HG02870 (cell line): ENCODE measurements around the gene NR3C1.

Experiments
- ATAC-seq: cut with Tn5 transposase; IDR thresholded peaks from one replicate; pipeline ENCODE4 v1.9.1; 2021; ENCODE audit warnings: mild to moderate bottlenecking, moderate library complexity; ENCODE audit not compliant: unreplicated experiment

Gene NR3C1

GRCh38 chr5:143372187-143372829 lies 31.2 kb downstream of the NR3C1 start:
- ATAC-seq: no peak

DNA sequence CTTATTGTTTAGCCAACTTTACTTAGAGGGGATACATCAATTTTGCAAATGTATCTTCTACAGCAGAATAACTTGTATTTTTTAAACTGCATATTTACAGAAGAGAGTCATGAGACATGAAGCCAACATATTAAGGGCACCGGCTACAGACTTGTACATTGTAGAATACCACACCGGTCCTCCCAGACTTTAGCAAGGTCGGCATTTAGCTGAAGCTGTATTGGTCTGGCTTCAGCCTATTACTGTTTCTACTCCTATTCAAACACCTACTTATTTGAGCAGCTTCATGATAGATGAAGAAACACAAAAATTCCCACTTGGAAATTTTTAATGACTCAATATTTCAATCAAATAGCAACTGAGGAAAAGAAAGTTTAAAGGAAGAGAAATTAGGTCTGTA lies 33.0 kb downstream of the NR3C1 start:
- no peak for ATAC-seq

- ATAC-seq: no peak
Observed at GRCh38 chr5:143364061-143364460, 39.4 kb downstream of the NR3C1 start.

GRCh38 chr5:143362664-143363227 lies 40.7 kb downstream of the NR3C1 start:
- ATAC-seq: no peak

DNA sequence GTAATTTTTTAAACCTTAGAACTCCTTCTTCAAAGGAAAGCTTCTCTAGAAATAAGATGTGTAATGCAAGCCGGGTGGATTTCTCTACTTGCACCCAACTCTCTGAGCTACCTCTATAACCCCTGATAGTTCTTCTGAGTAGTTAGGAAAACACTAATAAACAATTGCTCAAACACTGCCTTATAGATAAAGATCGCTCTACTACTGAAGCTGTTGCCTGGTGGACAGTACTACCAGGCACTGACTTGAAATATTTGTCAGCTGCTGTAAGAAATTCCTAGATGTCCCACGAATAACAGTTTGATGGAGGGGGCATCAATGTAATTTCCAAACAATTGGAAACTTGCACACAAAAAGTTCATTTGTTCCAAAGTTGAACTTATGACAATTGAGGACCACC lies 42.0 kb downstream of the NR3C1 start:
- ATAC-seq: no peak

- no peak for ATAC-seq
Observed at GRCh38 chr5:143360755-143361154, 42.7 kb downstream of the NR3C1 start.

DNA sequence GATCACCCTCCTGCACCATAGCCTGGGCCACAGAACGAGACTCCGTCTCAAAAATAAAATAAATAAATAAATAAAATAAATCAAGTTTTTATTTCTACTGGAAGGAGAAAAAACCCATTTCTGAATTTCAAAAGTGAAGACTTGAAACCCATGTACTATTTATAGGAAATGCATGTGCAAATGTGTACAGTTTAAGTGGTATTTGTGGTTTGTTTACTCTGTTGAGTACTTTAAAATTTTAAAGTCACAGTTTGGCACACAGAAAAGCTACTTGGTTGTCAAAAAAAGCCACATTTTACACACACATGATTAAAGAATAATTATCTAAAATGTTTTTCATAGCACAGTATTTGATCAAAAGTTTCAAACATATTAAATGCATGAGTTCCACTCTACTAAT lies 43.6 kb downstream of the NR3C1 start:
- ATAC-seq: no peak

GRCh38 chr5:143356855-143357583 lies 46.5 kb downstream of the NR3C1 start:
- no peak for ATAC-seq

DNA sequence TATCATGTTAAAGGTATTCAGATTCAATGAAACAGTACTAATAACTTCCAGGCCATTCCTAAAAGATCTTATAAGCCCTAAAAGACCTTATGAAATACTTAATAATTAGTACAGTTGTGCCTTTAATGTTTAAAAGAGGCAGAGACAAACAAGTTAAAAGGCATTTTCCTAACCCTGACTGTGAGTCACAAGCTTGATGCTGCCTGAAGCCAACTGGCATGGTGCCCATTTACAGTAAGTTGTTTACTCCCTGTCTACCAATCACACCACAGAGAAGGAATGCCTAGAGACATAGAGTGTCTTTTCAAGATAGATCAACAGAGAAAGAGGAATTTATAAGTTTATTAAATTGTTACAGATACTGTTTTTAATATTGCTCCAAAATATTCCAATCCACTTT lies 47.8 kb downstream of the NR3C1 start:
- no peak for ATAC-seq

- ATAC-seq: peak; percentile 30
Observed at GRCh38 chr5:143354025-143354424, 49.5 kb downstream of the NR3C1 start.

DNA sequence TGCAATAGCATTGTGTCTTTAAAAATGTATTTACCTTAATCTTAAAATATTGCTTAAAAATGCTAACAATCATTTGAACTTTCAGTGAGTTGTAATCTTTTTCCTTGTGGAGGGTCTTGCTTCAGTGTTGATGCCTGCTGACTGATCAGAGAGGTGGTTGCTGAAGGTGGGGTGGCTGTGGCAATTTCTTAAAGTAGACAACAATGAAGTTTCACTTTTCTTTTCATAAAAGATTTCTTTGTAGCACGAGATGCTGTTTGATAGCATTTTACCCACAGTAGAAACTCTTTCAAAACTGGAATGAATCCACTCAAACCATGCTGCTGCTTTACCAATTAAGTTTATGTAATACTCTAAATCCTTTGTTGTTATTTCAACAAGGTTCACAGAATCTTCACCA lies 50.8 kb downstream of the NR3C1 start:
- no peak for ATAC-seq

DNA sequence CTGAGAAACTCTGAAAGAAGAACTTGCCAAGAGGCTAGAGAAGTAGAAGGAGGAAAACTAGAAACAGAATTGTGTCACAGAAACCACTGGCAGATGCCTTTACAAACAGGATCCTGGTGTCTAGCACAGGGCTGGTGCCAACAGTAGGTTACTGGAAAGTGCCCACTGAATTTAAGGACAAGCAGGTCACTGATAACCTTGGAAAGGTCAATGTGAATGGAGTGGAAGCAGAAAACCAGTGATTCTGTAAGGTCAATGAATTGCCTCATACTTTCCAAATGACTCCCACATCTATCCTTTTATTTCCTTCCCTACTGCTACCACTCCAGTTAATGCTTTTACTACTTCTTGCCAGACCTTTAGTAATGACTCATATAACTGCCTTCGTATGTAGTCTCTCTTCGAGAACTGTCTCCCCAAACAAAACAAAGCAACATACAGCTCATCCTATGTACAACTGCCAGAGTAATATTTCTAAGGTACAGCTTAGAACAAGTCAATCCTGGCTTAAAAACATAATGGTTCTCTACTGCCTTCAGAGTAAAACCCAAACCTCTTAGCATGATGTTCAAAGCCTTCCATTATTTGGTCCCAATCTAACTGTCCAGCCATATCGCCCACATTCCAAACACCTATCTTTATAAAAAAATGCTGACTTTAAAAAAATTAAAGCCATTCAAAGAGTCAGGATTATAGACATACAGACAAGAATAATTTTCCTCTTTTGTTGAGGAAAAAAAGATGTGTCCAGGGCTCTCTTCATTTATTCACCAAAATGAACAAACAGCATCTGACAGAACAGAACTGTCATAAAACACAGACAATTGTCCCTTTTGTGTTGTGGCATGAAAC lies 52.5 kb downstream of the NR3C1 start:
- ATAC-seq: peak; percentile 49

GRCh38 chr5:143350341-143350740 lies 53.1 kb downstream of the NR3C1 start:
- no peak for ATAC-seq

DNA sequence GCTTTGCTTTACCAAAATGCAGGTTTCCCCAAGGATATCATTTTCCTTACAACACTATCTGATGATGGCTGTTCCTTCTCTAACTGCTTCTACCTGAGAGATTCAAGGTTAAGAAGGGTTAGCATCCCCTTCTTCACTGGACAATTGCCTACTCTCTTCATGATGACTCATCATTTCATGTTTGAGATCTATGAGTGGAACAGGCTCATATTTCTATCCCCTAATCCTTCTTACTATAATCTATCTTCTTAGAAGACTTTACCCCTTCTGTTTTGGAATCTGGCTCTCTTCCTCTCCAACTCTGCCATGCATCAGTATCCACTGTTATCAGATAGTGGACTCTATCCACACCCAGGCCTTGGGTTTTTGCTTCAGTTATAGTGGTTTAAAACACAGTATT lies 54.3 kb downstream of the NR3C1 start:
- ATAC-seq: no peak

- no peak for ATAC-seq
Observed at GRCh38 chr5:143347698-143348344, 55.7 kb downstream of the NR3C1 start.

GRCh38 chr5:143347046-143347445 lies 56.4 kb downstream of the NR3C1 start:
- no peak for ATAC-seq

DNA sequence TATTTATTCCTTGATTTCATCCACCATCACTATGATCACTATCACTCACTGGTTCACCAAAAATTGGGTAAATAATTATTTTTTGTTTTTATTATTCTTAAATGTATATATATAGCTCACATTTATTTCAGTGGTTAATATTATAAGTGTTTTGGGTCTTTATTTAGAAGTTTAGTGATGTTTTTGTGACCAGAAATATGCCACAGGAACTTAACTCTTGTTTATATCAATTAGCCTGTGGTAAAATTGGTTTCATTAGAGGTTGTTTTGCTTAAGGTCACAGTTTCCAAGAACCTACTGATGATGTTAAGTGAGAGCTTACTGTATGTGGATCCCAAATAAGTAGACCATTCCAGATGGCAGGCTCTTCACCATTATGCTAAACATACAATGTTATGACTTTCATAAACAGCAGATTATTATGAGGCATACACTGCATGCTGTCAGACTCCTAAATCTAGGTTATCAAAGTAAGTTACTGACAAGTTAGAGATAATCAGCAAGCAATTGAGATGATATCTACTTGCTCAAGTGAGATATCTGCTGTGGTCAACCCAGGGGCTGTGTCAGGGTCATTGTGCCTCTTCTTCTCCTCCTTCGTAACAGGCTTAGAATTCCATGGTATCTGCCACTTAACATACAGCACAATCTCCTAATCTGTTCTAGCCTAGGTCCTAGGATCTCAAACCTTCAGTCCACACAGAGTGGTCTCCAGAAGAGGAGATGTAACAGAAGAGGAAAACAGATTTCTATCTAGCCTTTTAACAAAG lies 57.6 kb downstream of the NR3C1 start:
- ATAC-seq: no peak

DNA sequence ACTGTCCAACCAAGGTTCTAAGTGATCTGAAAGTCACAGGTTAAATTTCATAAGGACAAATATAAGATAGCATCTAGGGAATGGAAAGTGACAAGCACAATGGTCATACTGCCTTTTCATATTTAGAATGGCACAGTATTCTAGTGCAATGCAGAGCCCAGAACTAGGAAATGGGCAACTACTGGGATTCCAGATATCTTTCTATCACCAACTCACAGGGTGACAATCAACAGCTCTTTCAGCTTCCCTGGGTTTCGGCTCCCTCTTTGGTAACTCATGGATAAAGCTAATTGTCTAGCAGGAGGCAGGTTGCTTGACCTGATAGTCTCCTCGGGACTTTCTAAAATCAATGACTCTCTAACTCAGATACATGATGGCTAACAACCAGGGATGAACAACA lies 60.4 kb downstream of the NR3C1 start:
- no peak for ATAC-seq

- no peak for ATAC-seq
Observed at GRCh38 chr5:143342607-143343006, 60.9 kb downstream of the NR3C1 start.
